Measurements from ENCODE around the gene METTL26.

- TF ChIP-seq, protein P1, sequence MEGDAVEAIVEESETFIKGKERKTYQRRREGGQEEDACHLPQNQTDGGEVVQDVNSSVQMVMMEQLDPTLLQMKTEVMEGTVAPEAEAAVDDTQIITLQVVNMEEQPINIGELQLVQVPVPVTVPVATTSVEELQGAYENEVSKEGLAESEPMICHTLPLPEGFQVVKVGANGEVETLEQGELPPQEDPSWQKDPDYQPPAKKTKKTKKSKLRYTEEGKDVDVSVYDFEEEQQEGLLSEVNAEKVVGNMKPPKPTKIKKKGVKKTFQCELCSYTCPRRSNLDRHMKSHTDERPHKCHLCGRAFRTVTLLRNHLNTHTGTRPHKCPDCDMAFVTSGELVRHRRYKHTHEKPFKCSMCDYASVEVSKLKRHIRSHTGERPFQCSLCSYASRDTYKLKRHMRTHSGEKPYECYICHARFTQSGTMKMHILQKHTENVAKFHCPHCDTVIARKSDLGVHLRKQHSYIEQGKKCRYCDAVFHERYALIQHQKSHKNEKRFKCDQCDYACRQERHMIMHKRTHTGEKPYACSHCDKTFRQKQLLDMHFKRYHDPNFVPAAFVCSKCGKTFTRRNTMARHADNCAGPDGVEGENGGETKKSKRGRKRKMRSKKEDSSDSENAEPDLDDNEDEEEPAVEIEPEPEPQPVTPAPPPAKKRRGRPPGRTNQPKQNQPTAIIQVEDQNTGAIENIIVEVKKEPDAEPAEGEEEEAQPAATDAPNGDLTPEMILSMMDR (IDR thresholded peaks at IDR 0.05): no peak
- TF ChIP-seq POLR2A (IDR thresholded peaks at IDR 0.05) (no peak), POLR2AphosphoS5 (IDR thresholded peaks at IDR 0.05) (no peak)
Observed at GRCh38 chr16:625977-626765, 9.9 kb downstream of the METTL26 start.

All from stomach (tissue), 4 donors.